Stomach (tissue), 9 donors: Measurements from ENCODE around the gene SIRPB1. TPM values are rescaled to one million over a fixed set of nuclear protein-coding genes. Genes with fewer than 3 reads are reported as not detected.
"Not testable (repeated sequence)": the region's sequence is repeated elsewhere in the genome, so short reads cannot be mapped to it uniquely, and the experiment has no call there.

Experiments
- DNase-seq, 2 donors: peaks; one replicate each; pipeline versions ENCODE4 v3.0.0 to v3.0.0-alpha.2; 2013 to 2019
- H3K27ac ChIP-seq, 5 donors: fragments of 200-600 bp in 4 of 5; sonication (generic) in 4 of 5; one replicate each; pipeline ENCODE4 v1.5.1; 2013 to 2019; ENCODE audit warnings: mild to moderate bottlenecking in 1 of 5, moderate library complexity in 1 of 5
- H3K27me3 ChIP-seq, 3 donors: fragments of 200-600 bp; sonication (generic); one replicate each; pipeline ENCODE4 v1.5.1; 2017 to 2019; ENCODE audit warnings: mixed run types in 1 of 3
- H3K36me3 ChIP-seq, 4 donors: fragments of 200-600 bp; sonication (generic); 1 replicate in 3 of 4; 2 replicates in 1 of 4; pipeline ENCODE4 v1.5.1; 2016 to 2019
- H3K4me1 ChIP-seq, 4 donors: fragments of 200-600 bp; sonication (generic); one replicate each; pipeline ENCODE4 v1.5.1; 2016 to 2019
- H3K4me3 ChIP-seq, 4 donors: fragments of 200-600 bp; sonication (generic) in 3 of 4; one replicate each; pipeline ENCODE4 v1.5.1; 2016 to 2019; ENCODE audit warnings: mild to moderate bottlenecking in 1 of 4
- H3K9me3 ChIP-seq, 4 donors: fragments of 200-600 bp; sonication (generic); one replicate each; pipeline ENCODE4 v1.5.1; 2016 to 2019
- EP300 ChIP-seq: sonication (generic); formaldehyde crosslinking; IDR thresholded peaks from one replicate; pipeline ENCODE4 v1.6.1; 2017; ENCODE audit warnings: antibody characterized with exemption
- POLR2A ChIP-seq, 4 donors: fragments of 450-650 bp; IDR thresholded peaks; one replicate each; pipeline ENCODE4 v1.6.1; 2016; ENCODE audit warnings: antibody characterized with exemption in 4 of 4, control low read depth in 2 of 4, mild to moderate bottlenecking in 1 of 4, moderate library complexity in 1 of 4
- POLR2AphosphoS5 ChIP-seq, 3 donors: sonication (generic); formaldehyde crosslinking; IDR thresholded peaks; one replicate each; pipeline ENCODE4 v1.6.1; 2016; ENCODE audit warnings: antibody characterized with exemption in 3 of 3
- WGBS, 5 donors: extraction: QIAGEN DNeasy Blood & Tissue Kit in 3 of 5; methylation state at CpG; one replicate each; pipeline versions ENCODE4 v1.1.5 to v1.1.7; 2013 to 2018; 5-methylcytosine and 5-hydroxymethylcytosine counted together
- intact Hi-C: fragments of 100-400 bp; cut with DNase I; formaldehyde crosslinking; loops from one replicate; pipeline ENCODE4 v1.15.1; 2023; ENCODE audit warnings: low total_unique reads
- polyA plus RNA-seq, 3 donors: library from polyadenylated mRNA; stranded (reverse); fragments of 200-250 nt; gene quantifications; one replicate each; pipeline ENCODE4 v1.2.3, GENCODE V29; 2013
- total RNA-seq, 5 donors: library from RNA; depleted of rRNA; stranded (reverse); fragments of >200 nt; gene quantifications; one replicate each; pipeline versions ENCODE4 v1.1.0 to v1.2.3, GENCODE V29; 2014 to 2016
- TF ChIP-seq, protein P1 (sequence below), 7 experiments: fragments of 450-650 bp in 4 of 7; fragments of 200-600 bp in 3 of 7; sonication (generic) in 3 of 7; IDR thresholded peaks; one replicate each; pipeline ENCODE4 v1.5.1; 2016 to 2019; ENCODE audit warnings: antibody characterized with exemption in 7 of 7, control low read depth in 2 of 7, mild to moderate bottlenecking in 1 of 7
- donor health status: healthy with polysubstance abuse.
- donor health status: Bipolar disorder and iron deficiency.
- donor health status: healthy.

The SIRPB1 gene
- total and polyA plus RNA-seq, 8 donors = 0.18 to 14.0 (median 1.9) TPM; not detected in 2

GRCh38 chr20:1616858-1617434 lies 2.9 kb downstream of the SIRPB1 start:
- H3K27ac ChIP-seq = no peak overlapping the region
- H3K36me3 ChIP-seq = no peaks in the 10 kb centered on the region
- TF ChIP-seq EP300 (no peak), POLR2A (IDR thresholded peaks at IDR 0.05) (no peak), POLR2AphosphoS5 (IDR thresholded peaks at IDR 0.05) (no peak)
- TF ChIP-seq, protein P1, sequence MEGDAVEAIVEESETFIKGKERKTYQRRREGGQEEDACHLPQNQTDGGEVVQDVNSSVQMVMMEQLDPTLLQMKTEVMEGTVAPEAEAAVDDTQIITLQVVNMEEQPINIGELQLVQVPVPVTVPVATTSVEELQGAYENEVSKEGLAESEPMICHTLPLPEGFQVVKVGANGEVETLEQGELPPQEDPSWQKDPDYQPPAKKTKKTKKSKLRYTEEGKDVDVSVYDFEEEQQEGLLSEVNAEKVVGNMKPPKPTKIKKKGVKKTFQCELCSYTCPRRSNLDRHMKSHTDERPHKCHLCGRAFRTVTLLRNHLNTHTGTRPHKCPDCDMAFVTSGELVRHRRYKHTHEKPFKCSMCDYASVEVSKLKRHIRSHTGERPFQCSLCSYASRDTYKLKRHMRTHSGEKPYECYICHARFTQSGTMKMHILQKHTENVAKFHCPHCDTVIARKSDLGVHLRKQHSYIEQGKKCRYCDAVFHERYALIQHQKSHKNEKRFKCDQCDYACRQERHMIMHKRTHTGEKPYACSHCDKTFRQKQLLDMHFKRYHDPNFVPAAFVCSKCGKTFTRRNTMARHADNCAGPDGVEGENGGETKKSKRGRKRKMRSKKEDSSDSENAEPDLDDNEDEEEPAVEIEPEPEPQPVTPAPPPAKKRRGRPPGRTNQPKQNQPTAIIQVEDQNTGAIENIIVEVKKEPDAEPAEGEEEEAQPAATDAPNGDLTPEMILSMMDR (IDR thresholded peaks at IDR 0.05) = no peak
- no peaks in the 10 kb centered on the region for H3K27me3 ChIP-seq
- intact Hi-C loops = no loop called here
- peaks cover 0 to 11% (median 0%) of the 10 kb centered on the region in 4 donors for H3K4me1 ChIP-seq
- H3K9me3 ChIP-seq = peaks cover 0 to 13% (median 9%) of the 10 kb centered on the region in 4 donors
- DNase-seq = peak in 1 of 2 donors; percentile 10
- no peak overlapping the region for H3K4me3 ChIP-seq

- intact Hi-C loops, H3K9me3 ChIP-seq, H3K36me3 ChIP-seq, DNase-seq, H3K27me3 ChIP-seq, H3K27ac ChIP-seq, H3K4me3 ChIP-seq, H3K4me1 ChIP-seq: not testable (repeated sequence)
- 58 to 70% (median 67%) methylated on average over 1 to 5 of the region's 5 CpGs; no CpG with 5 or more reads in 2 of the 5 donors for WGBS, 5 donors
Observed at GRCh38 chr20:1610404-1610803, 9.4 kb downstream of the SIRPB1 start.

- H3K36me3 ChIP-seq, intact Hi-C loops, H3K4me3 ChIP-seq, H3K27ac ChIP-seq, H3K9me3 ChIP-seq, H3K27me3 ChIP-seq, DNase-seq, H3K4me1 ChIP-seq: not testable (repeated sequence)
- WGBS, 5 donors = 57 to 88% (median 74%) methylated on average over 3 of the region's 5 CpGs; no CpG with 5 or more reads in 2 of the 5 donors
Observed at GRCh38 chr20:1608678-1609347, 11.0 kb downstream of the SIRPB1 start.

DNA sequence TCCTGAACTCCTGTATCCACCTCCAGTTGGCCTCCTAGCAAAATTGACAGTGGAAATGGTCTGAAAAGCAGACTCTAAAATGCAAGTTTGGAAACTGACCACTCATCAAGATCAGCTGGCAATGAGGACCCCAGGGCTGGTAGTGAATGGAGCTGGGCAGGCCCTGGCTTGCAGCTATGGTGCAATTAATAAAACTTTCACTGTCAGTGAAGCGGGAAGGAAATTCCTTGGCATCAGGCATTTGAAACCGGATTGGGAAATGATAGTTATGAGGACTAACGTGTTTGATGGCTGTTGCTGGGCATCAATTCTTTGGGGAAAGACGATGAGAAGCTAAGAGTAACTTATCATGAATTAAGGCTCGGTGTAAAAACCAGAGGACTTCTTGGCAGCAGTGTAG lies 19.1 kb downstream of the SIRPB1 start:
- H3K36me3 ChIP-seq = no peaks in the 10 kb centered on the region

DNA sequence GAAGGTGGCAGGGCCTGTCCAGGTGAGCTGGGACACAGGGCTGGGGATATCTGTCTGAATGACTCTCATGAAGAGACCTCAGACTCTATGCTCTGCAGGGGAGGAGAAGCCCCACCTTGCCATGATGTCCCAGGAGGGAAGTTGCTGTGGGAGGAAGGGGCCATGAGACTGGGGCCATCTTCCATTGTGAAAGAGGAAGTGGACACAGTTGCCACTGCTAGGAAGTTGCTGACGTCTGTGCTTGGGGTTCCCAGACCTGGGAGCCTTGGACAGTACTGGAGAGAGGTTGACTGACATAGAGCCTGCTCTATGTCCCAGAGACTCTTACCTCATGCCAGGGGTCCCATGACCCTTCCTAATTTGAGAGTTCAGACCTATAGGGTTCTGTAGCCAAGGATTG lies 24.5 kb downstream of the SIRPB1 start:
- WGBS, 5 donors = 33% methylated on average over 1 of the region's 1 CpG; no CpG with 5 or more reads in 4 of the 5 donors

More for the DNA sequence above, 19.1 kb downstream of the SIRPB1 start:
- Histone ChIP-seq H3K4me1 (no peaks in the 10 kb centered on the region), H3K9me3 (no peaks in the 10 kb centered on the region), H3K4me3 (no peak overlapping the region), H3K27ac (no peak overlapping the region), H3K27me3 (no peaks in the 10 kb centered on the region)
- TF ChIP-seq EP300 (no peak), POLR2AphosphoS5 (IDR thresholded peaks at IDR 0.05) (no peak), POLR2A (IDR thresholded peaks at IDR 0.05) (no peak)
- TF ChIP-seq, protein P1 (IDR thresholded peaks at IDR 0.05) = no peak
- 83% methylated on average over 5 of the region's 5 CpGs; no CpG with 5 or more reads in 4 of the 5 donors for WGBS, 5 donors
- intact Hi-C loops = no loop called here
- no peak for DNase-seq

More for the DNA sequence above, 24.5 kb downstream of the SIRPB1 start:
- H3K4me3 ChIP-seq = no peak overlapping the region
- H3K36me3 ChIP-seq = no peaks in the 10 kb centered on the region
- no peak for TF ChIP-seq POLR2AphosphoS5 (IDR thresholded peaks at IDR 0.05)
- no peak for TF ChIP-seq POLR2A (IDR thresholded peaks at IDR 0.05)
- no peak for TF ChIP-seq EP300
- TF ChIP-seq, protein P1 (IDR thresholded peaks at IDR 0.05) = no peak
- H3K27me3 ChIP-seq = no peaks in the 10 kb centered on the region
- H3K27ac ChIP-seq = no peak overlapping the region
- intact Hi-C loops = no loop called here
- H3K9me3 ChIP-seq = no peaks in the 10 kb centered on the region
- peak in 1 of 2 donors; percentile 16 for DNase-seq
- no peaks in the 10 kb centered on the region for H3K4me1 ChIP-seq
